VCaP (cell line): Measurements from ENCODE around the gene FAM83F.
"Not testable (repeated sequence)": the region's sequence is repeated elsewhere in the genome, so short reads cannot be mapped to it uniquely, and the experiment has no call there.

Source experiments
- H3K27ac ChIP-seq: fragments of 450-650 bp; 2 replicates; pipeline ENCODE4 v1.5.1; 2017
- CTCF ChIP-seq: fragments of 450-650 bp; conservative IDR thresholded peaks from 2 replicates; pipeline ENCODE4 v1.5.1; 2017; ENCODE audit warnings: mild to moderate bottlenecking, moderate library complexity

Gene FAM83F

GRCh38 chr22:39990686-39991085 is 4.1 kb upstream of the FAM83F start:
- no peak overlapping the region for H3K27ac ChIP-seq

GRCh38 chr22:39991159-39991860 is 3.4 kb upstream of the FAM83F start:
- TF ChIP-seq CTCF, result no peak
- no peak overlapping the region for H3K27ac ChIP-seq

More at GRCh38 chr22:39990686-39991085, 4.1 kb upstream of the FAM83F start:
- TF ChIP-seq CTCF, result no peak

- H3K27ac ChIP-seq, result no peak overlapping the region
- no peak for TF ChIP-seq CTCF
These were observed 2.5 kb upstream of the FAM83F start for GRCh38 chr22:39992088-39992826.

GRCh38 chr22:39992894-39993293 is 1.9 kb upstream of the FAM83F start:
- not testable (repeated sequence) for H3K27ac ChIP-seq

GRCh38 chr22:39994041-39994565 is 651 bp upstream of the FAM83F start:
- no peak for TF ChIP-seq CTCF
- peak overlapping the region; percentile 71; the same call in 1 of the 2 replicates for H3K27ac ChIP-seq

- no peak for TF ChIP-seq CTCF
- H3K27ac ChIP-seq, result peak overlapping the region; percentile 71
These were observed 869 bp downstream of the FAM83F start for GRCh38 chr22:39995393-39996252.

- H3K27ac ChIP-seq, result no peak overlapping the region
- no peak for TF ChIP-seq CTCF
These were observed 2.0 kb downstream of the FAM83F start for GRCh38 chr22:39996732-39997131.
